ENCODE results near the gene AQP6.

AQP6 gene

GRCh38 chr12:49932533-49933130 lies 40.1 kb upstream of the AQP6 start:
- Histone ChIP-seq H3K79me2 (ENCODE audit: control insufficient read depth, insufficient read depth, low read length, unreplicated experiment) (no peaks in the 10 kb centered on the region), H3K27ac (ENCODE audit: low read depth, low read length) (no peak overlapping the region)

GRCh38 chr12:49933796-49934195 lies 39.0 kb upstream of the AQP6 start:
- H3K27ac ChIP-seq (ENCODE audit: low read depth, low read length) = no peak overlapping the region
- no peaks in the 10 kb centered on the region for H3K27me3 ChIP-seq (ENCODE audit: insufficient read depth, low read length)
- no peak overlapping the region for H3K4me3 ChIP-seq (ENCODE audit: low read depth, low read length)
- H3K36me3 ChIP-seq (ENCODE audit: insufficient read depth, low read length) = no peaks in the 10 kb centered on the region
- H2AFZ ChIP-seq (ENCODE audit: low read length, unreplicated experiment) = no peak overlapping the region
- H3K4me1 ChIP-seq (ENCODE audit: control insufficient read depth, insufficient read depth, low read length, unreplicated experiment) = peaks cover 16% of the 10 kb centered on the region
- H3K79me2 ChIP-seq (ENCODE audit: control insufficient read depth, insufficient read depth, low read length, unreplicated experiment) = no peaks in the 10 kb centered on the region

More at GRCh38 chr12:49932533-49933130, 40.1 kb upstream of the AQP6 start:
- H3K27me3 ChIP-seq (ENCODE audit: insufficient read depth, low read length) = no peaks in the 10 kb centered on the region
- peaks cover 16% of the 10 kb centered on the region for H3K4me1 ChIP-seq (ENCODE audit: control insufficient read depth, insufficient read depth, low read length, unreplicated experiment)
- no peak overlapping the region for H2AFZ ChIP-seq (ENCODE audit: low read length, unreplicated experiment)
- H3K36me3 ChIP-seq (ENCODE audit: insufficient read depth, low read length) = no peaks in the 10 kb centered on the region
- H3K4me3 ChIP-seq (ENCODE audit: low read depth, low read length) = no peak overlapping the region

- H3K4me1 ChIP-seq (ENCODE audit: control insufficient read depth, insufficient read depth, low read length, unreplicated experiment) = peaks cover 16% of the 10 kb centered on the region
- no peaks in the 10 kb centered on the region for H3K27me3 ChIP-seq (ENCODE audit: insufficient read depth, low read length)
- H3K27ac ChIP-seq (ENCODE audit: low read depth, low read length) = no peak overlapping the region
- no peak overlapping the region for H2AFZ ChIP-seq (ENCODE audit: low read length, unreplicated experiment)
- no peaks in the 10 kb centered on the region for H3K79me2 ChIP-seq (ENCODE audit: control insufficient read depth, insufficient read depth, low read length, unreplicated experiment)
- H3K4me3 ChIP-seq (ENCODE audit: low read depth, low read length) = no peak overlapping the region
- H3K36me3 ChIP-seq (ENCODE audit: insufficient read depth, low read length) = no peaks in the 10 kb centered on the region
These were observed 38.2 kb upstream of the AQP6 start for GRCh38 chr12:49934505-49934904.

- H3K27ac ChIP-seq (ENCODE audit: low read depth, low read length) = no peak overlapping the region
- H3K4me3 ChIP-seq (ENCODE audit: low read depth, low read length) = no peak overlapping the region
- no peak overlapping the region for H2AFZ ChIP-seq (ENCODE audit: low read length, unreplicated experiment)
These were observed 35.8 kb upstream of the AQP6 start for GRCh38 chr12:49936925-49937324.

GRCh38 chr12:49937639-49938300 lies 35.0 kb upstream of the AQP6 start:
- Histone ChIP-seq H2AFZ (ENCODE audit: low read length, unreplicated experiment) (no peak overlapping the region), H3K27me3 (ENCODE audit: insufficient read depth, low read length) (no peaks in the 10 kb centered on the region), H3K4me1 (ENCODE audit: control insufficient read depth, insufficient read depth, low read length, unreplicated experiment) (peaks cover 9% of the 10 kb centered on the region), H3K4me3 (ENCODE audit: low read depth, low read length) (no peak overlapping the region), H3K36me3 (ENCODE audit: insufficient read depth, low read length) (no peaks in the 10 kb centered on the region), H3K79me2 (ENCODE audit: control insufficient read depth, insufficient read depth, low read length, unreplicated experiment) (no peaks in the 10 kb centered on the region), H3K27ac (ENCODE audit: low read depth, low read length) (no peak overlapping the region)

More at GRCh38 chr12:49936925-49937324, 35.8 kb upstream of the AQP6 start:
- Histone ChIP-seq H3K4me1 (ENCODE audit: control insufficient read depth, insufficient read depth, low read length, unreplicated experiment) (peaks cover 9% of the 10 kb centered on the region), H3K79me2 (ENCODE audit: control insufficient read depth, insufficient read depth, low read length, unreplicated experiment) (no peaks in the 10 kb centered on the region), H3K27me3 (ENCODE audit: insufficient read depth, low read length) (no peaks in the 10 kb centered on the region), H3K36me3 (ENCODE audit: insufficient read depth, low read length) (no peaks in the 10 kb centered on the region)

GRCh38 chr12:49939307-49939706 lies 33.4 kb upstream of the AQP6 start:
- H3K36me3 ChIP-seq (ENCODE audit: insufficient read depth, low read length) = no peaks in the 10 kb centered on the region
- H3K27me3 ChIP-seq (ENCODE audit: insufficient read depth, low read length) = no peaks in the 10 kb centered on the region
- H3K4me1 ChIP-seq (ENCODE audit: control insufficient read depth, insufficient read depth, low read length, unreplicated experiment) = peaks cover 6% of the 10 kb centered on the region
- no peak overlapping the region for H3K4me3 ChIP-seq (ENCODE audit: low read depth, low read length)
- no peak overlapping the region for H3K27ac ChIP-seq (ENCODE audit: low read depth, low read length)
- no peak overlapping the region for H2AFZ ChIP-seq (ENCODE audit: low read length, unreplicated experiment)
- H3K79me2 ChIP-seq (ENCODE audit: control insufficient read depth, insufficient read depth, low read length, unreplicated experiment) = no peaks in the 10 kb centered on the region

GRCh38 chr12:49939707-49940106 lies 33.0 kb upstream of the AQP6 start:
- Histone ChIP-seq H3K4me3 (ENCODE audit: low read depth, low read length) (no peak overlapping the region), H3K27me3 (ENCODE audit: insufficient read depth, low read length) (no peaks in the 10 kb centered on the region), H2AFZ (ENCODE audit: low read length, unreplicated experiment) (no peak overlapping the region), H3K36me3 (ENCODE audit: insufficient read depth, low read length) (no peaks in the 10 kb centered on the region), H3K4me1 (ENCODE audit: control insufficient read depth, insufficient read depth, low read length, unreplicated experiment) (peaks cover 2% of the 10 kb centered on the region), H3K79me2 (ENCODE audit: control insufficient read depth, insufficient read depth, low read length, unreplicated experiment) (no peaks in the 10 kb centered on the region), H3K27ac (ENCODE audit: low read depth, low read length) (no peak overlapping the region)

- H3K4me3 ChIP-seq (ENCODE audit: low read depth, low read length) = no peak overlapping the region
- no peak overlapping the region for H2AFZ ChIP-seq (ENCODE audit: low read length, unreplicated experiment)
- no peaks in the 10 kb centered on the region for H3K36me3 ChIP-seq (ENCODE audit: insufficient read depth, low read length)
- no peaks in the 10 kb centered on the region for H3K27me3 ChIP-seq (ENCODE audit: insufficient read depth, low read length)
- H3K79me2 ChIP-seq (ENCODE audit: control insufficient read depth, insufficient read depth, low read length, unreplicated experiment) = no peaks in the 10 kb centered on the region
- peaks cover 10% of the 10 kb centered on the region for H3K4me1 ChIP-seq (ENCODE audit: control insufficient read depth, insufficient read depth, low read length, unreplicated experiment)
- H3K27ac ChIP-seq (ENCODE audit: low read depth, low read length) = no peak overlapping the region
These were observed 30.9 kb upstream of the AQP6 start for GRCh38 chr12:49941556-49942511.

GRCh38 chr12:49942512-49942893 lies 30.2 kb upstream of the AQP6 start:
- no peak overlapping the region for H3K27ac ChIP-seq (ENCODE audit: low read depth, low read length)
- H2AFZ ChIP-seq (ENCODE audit: low read length, unreplicated experiment) = no peak overlapping the region

GRCh38 chr12:49942921-49943624 lies 29.7 kb upstream of the AQP6 start:
- Histone ChIP-seq H3K27ac (ENCODE audit: low read depth, low read length) (no peak overlapping the region), H3K36me3 (ENCODE audit: insufficient read depth, low read length) (no peaks in the 10 kb centered on the region), H3K4me3 (ENCODE audit: low read depth, low read length) (no peak overlapping the region), H3K79me2 (ENCODE audit: control insufficient read depth, insufficient read depth, low read length, unreplicated experiment) (no peaks in the 10 kb centered on the region), H2AFZ (ENCODE audit: low read length, unreplicated experiment) (no peak overlapping the region), H3K27me3 (ENCODE audit: insufficient read depth, low read length) (no peaks in the 10 kb centered on the region), H3K4me1 (ENCODE audit: control insufficient read depth, insufficient read depth, low read length, unreplicated experiment) (peaks cover 10% of the 10 kb centered on the region)

More at GRCh38 chr12:49942512-49942893, 30.2 kb upstream of the AQP6 start:
- Histone ChIP-seq H3K79me2 (ENCODE audit: control insufficient read depth, insufficient read depth, low read length, unreplicated experiment) (no peaks in the 10 kb centered on the region), H3K27me3 (ENCODE audit: insufficient read depth, low read length) (no peaks in the 10 kb centered on the region), H3K4me3 (ENCODE audit: low read depth, low read length) (no peak overlapping the region), H3K4me1 (ENCODE audit: control insufficient read depth, insufficient read depth, low read length, unreplicated experiment) (peaks cover 10% of the 10 kb centered on the region), H3K36me3 (ENCODE audit: insufficient read depth, low read length) (no peaks in the 10 kb centered on the region)

Data from ACC112 (cell line).